KMS-11 (cell line): ENCODE measurements around the gene CLDN24.

Experiments
- H2AFZ ChIP-seq: fragments of 200-600 bp; sonication (generic); 2 replicates; pipeline ENCODE4 v1.6.1; 2016; ENCODE audit warnings: antibody characterized with exemption, mixed run types, low read depth
- H3K27ac ChIP-seq: fragments of 200-600 bp; sonication (generic); 2 replicates; pipeline ENCODE4 v1.6.1; 2016; ENCODE audit warnings: mild to moderate bottlenecking, mixed run types
- H3K27me3 ChIP-seq: fragments of 200-600 bp; sonication (generic); 2 replicates; pipeline ENCODE4 v1.6.1; 2017; ENCODE audit warnings: mild to moderate bottlenecking, low read depth, mixed run types, moderate library complexity; ENCODE audit not compliant: insufficient read depth
- H3K36me3 ChIP-seq: fragments of 200-600 bp; sonication (generic); 2 replicates; pipeline ENCODE4 v1.6.1; 2017; ENCODE audit warnings: mild to moderate bottlenecking, mixed run types; ENCODE audit not compliant: insufficient read depth
- H3K4me1 ChIP-seq: fragments of 200-600 bp; sonication (generic); 2 replicates; pipeline ENCODE4 v1.6.1; 2016; ENCODE audit warnings: mild to moderate bottlenecking, low read depth, mixed run types; ENCODE audit not compliant: poor library complexity, severe bottlenecking
- H3K4me2 ChIP-seq: fragments of 200-600 bp; sonication (generic); 2 replicates; pipeline ENCODE4 v1.7.0; 2016; ENCODE audit warnings: mild to moderate bottlenecking, mixed run types
- H3K4me3 ChIP-seq: fragments of 200-600 bp; sonication (generic); IDR thresholded peaks from 2 replicates; pipeline ENCODE4 v1.6.1; 2017; ENCODE audit warnings: low read depth, low read length, mixed read lengths; ENCODE audit not compliant: insufficient read depth
- H3K79me2 ChIP-seq: fragments of 200-600 bp; sonication (generic); 2 replicates; pipeline ENCODE4 v1.6.1; 2016; ENCODE audit warnings: low read depth, mixed run types; ENCODE audit not compliant: insufficient read depth
- H3K9ac ChIP-seq: fragments of 200-600 bp; sonication (generic); 2 replicates; pipeline ENCODE4 v1.6.1; 2016; ENCODE audit warnings: mild to moderate bottlenecking, mixed run types
- H4K20me1 ChIP-seq: fragments of 200-600 bp; sonication (generic); 2 replicates; pipeline ENCODE4 v1.6.1; 2016; ENCODE audit warnings: mild to moderate bottlenecking, mixed run types; ENCODE audit not compliant: insufficient read depth
- TF ChIP-seq, protein P1 (sequence below): fragments of 200-600 bp; sonication (generic); conservative IDR thresholded peaks from 2 replicates; pipeline ENCODE4 v1.6.1; 2017; ENCODE audit warnings: low read depth, mild to moderate bottlenecking, antibody characterized with exemption, low read length, moderate library complexity, mixed read lengths

The CLDN24 gene

DNA sequence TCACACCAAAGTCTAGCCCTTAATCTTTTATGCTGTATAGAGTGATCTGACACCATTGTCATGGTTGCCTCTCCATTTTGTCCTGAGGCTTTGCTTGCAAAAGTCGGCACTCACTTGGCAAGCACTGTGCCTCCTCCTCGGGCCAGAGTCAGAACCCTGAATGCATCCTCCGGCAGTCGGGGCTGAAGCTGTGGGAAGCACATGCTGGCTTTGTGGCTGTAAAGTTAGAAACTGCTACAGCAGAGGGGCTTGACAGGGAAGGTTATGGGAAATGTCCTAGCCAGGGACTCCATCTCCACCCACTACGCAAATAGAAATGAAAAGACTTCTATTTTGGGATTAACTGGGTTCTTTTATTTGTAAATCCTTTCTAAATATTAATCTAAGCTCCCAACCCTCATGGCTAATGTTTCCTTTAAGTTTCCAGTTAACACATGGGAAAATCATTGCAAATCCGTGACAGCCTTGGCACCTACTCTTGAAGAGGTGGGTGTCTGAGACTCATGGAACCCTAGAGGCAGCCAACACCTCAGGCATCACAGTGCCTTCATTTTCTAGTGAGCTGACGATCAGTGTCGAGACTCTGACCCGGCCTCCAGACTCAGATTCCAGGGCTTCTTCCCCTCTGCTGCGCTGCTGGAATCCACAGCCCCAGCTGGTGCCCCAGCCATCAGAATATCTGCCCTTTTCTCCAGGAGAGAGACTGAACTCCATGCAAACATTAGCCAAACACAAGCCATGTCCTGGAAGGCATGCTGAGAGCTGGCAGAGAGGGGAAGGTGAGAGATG, 7.9 kb upstream of the CLDN24 start:
- no peak overlapping the region for H3K4me3 ChIP-seq
- H4K20me1 ChIP-seq: no peaks in the 10 kb centered on the region
- H3K9ac ChIP-seq: no peak overlapping the region
- H3K27ac ChIP-seq: no peak overlapping the region
- no peak overlapping the region for H2AFZ ChIP-seq
- no peaks in the 10 kb centered on the region for H3K36me3 ChIP-seq
- H3K27me3 ChIP-seq: no peaks in the 10 kb centered on the region
- TF ChIP-seq, protein P1, sequence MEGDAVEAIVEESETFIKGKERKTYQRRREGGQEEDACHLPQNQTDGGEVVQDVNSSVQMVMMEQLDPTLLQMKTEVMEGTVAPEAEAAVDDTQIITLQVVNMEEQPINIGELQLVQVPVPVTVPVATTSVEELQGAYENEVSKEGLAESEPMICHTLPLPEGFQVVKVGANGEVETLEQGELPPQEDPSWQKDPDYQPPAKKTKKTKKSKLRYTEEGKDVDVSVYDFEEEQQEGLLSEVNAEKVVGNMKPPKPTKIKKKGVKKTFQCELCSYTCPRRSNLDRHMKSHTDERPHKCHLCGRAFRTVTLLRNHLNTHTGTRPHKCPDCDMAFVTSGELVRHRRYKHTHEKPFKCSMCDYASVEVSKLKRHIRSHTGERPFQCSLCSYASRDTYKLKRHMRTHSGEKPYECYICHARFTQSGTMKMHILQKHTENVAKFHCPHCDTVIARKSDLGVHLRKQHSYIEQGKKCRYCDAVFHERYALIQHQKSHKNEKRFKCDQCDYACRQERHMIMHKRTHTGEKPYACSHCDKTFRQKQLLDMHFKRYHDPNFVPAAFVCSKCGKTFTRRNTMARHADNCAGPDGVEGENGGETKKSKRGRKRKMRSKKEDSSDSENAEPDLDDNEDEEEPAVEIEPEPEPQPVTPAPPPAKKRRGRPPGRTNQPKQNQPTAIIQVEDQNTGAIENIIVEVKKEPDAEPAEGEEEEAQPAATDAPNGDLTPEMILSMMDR: no peak
- no peaks in the 10 kb centered on the region for H3K4me1 ChIP-seq
- no peak overlapping the region for H3K4me2 ChIP-seq
- no peaks in the 10 kb centered on the region for H3K79me2 ChIP-seq

GRCh38 chr4:183329244-183329643, 7.0 kb upstream of the CLDN24 start:
- Histone ChIP-seq H2AFZ (no peak overlapping the region), H3K4me1 (no peaks in the 10 kb centered on the region), H3K4me2 (no peak overlapping the region), H3K27me3 (no peaks in the 10 kb centered on the region), H3K9ac (no peak overlapping the region), H3K27ac (no peak overlapping the region), H4K20me1 (no peaks in the 10 kb centered on the region), H3K4me3 (no peak overlapping the region), H3K36me3 (no peaks in the 10 kb centered on the region), H3K79me2 (no peaks in the 10 kb centered on the region)
- TF ChIP-seq, protein P1: no peak

DNA sequence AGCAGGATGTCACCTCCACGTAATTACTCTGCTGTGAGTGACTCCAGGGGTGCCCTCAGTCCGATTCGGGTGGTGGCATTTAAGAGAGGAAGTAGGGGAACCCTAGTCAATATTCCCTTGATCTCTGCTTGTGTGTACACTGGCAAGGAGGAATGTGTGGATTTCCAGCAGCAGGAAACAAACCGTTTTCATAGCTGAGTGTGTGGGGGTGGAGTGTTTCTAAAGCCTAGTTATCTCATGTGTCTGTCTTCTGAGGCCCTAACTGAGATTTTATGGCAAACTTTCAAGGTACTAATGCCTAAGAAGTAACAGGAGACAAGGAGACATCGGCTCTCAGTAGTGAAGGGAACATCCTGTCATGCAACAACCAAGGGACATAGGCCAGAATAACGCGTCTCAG, 6.6 kb upstream of the CLDN24 start:
- Histone ChIP-seq H3K4me3 (no peak overlapping the region), H3K79me2 (no peaks in the 10 kb centered on the region), H3K27ac (no peak overlapping the region), H3K36me3 (no peaks in the 10 kb centered on the region), H2AFZ (no peak overlapping the region), H4K20me1 (no peaks in the 10 kb centered on the region), H3K4me2 (no peak overlapping the region), H3K4me1 (no peaks in the 10 kb centered on the region), H3K27me3 (no peaks in the 10 kb centered on the region), H3K9ac (no peak overlapping the region)
- TF ChIP-seq, protein P1: no peak

DNA sequence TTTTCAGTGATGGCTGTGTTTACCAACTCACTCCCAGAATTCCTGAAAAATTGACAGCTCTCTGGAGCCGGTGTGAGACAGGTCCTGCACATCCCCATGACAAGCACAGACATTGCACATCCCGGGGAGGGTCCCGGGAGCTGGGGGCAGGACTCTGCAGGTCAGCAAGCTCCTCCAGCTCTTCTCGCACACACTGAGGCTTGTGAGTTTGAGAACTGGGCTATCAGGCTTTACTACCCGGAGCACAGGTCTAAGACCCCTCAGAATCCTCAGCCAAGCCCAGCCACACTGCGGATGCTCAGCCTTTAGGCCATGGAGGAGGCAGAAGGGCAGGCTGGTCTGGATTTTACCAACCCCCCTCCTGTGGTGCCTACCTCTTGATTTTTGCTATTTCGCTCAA, 5.6 kb upstream of the CLDN24 start:
- Histone ChIP-seq H3K9ac (no peak overlapping the region), H3K4me3 (no peak overlapping the region), H3K79me2 (no peaks in the 10 kb centered on the region), H4K20me1 (no peaks in the 10 kb centered on the region), H3K4me1 (no peaks in the 10 kb centered on the region), H3K4me2 (no peak overlapping the region), H3K27ac (no peak overlapping the region), H2AFZ (no peak overlapping the region), H3K36me3 (no peaks in the 10 kb centered on the region), H3K27me3 (no peaks in the 10 kb centered on the region)
- TF ChIP-seq, protein P1: no peak
